Measurements from ENCODE around the gene NTN1. TPM values are rescaled to one million over a fixed set of nuclear protein-coding genes. Genes with fewer than 3 reads are reported as not detected.
A peak's percentile ranks its signal among the peaks of the same experiment; 100 is the strongest.

The NTN1 gene
- polyA plus RNA-seq, 1 donor from 2014 or later = 16.2 TPM

- Histone ChIP-seq H3F3A (ENCODE audit: insufficient read depth, low read length, poor library complexity, severe bottlenecking) (no peaks in the 10 kb centered on the region), H2AFZ (ENCODE audit: low read depth, low read length) (no peak overlapping the region), H3K27ac (ENCODE audit: low read length) (no peak overlapping the region), H3K9ac (ENCODE audit: low read length) (no peak overlapping the region), H3K9me2 (ENCODE audit: insufficient read depth, low read length) (no peaks in the 10 kb centered on the region), H3K36me3 (ENCODE audit: insufficient read depth, low read length) (no peaks in the 10 kb centered on the region), H3K4me3 (ENCODE audit: low read length) (no peak overlapping the region), H3K4me2 (ENCODE audit: low read length) (no peak overlapping the region), H3K9me3 (ENCODE audit: low read length) (no peaks in the 10 kb centered on the region), H3K27me3 (ENCODE audit: insufficient read depth, low read depth, low read length) (peaks cover 39% of the 10 kb centered on the region), H4K20me1 (ENCODE audit: insufficient read depth) (no peaks in the 10 kb centered on the region), H3K79me2 (replicated peaks; ENCODE audit: insufficient read depth, low read length) (no peaks in the 10 kb centered on the region)
- TF ChIP-seq EZH2 (IDR thresholded peaks at IDR 0.05; ENCODE audit: borderline replicate concordance, insufficient read depth, low read length, poor library complexity, severe bottlenecking) (no peak), RAD21 (conservative IDR thresholded peaks at IDR 0.05) (no peak), CTCF (IDR thresholded peaks at IDR 0.05; ENCODE audit: poor library complexity, severe bottlenecking) (no peak), REST (IDR thresholded peaks at IDR 0.05; ENCODE audit: borderline replicate concordance) (no peak), SMC3 (conservative IDR thresholded peaks at IDR 0.05; ENCODE audit: poor library complexity) (no peak), EP300 (conservative IDR thresholded peaks at IDR 0.05; ENCODE audit: poor library complexity, severe bottlenecking) (no peak), MXI1 (conservative IDR thresholded peaks at IDR 0.05; ENCODE audit: poor library complexity, severe bottlenecking) (no peak), TAF1 (IDR thresholded peaks at IDR 0.05; ENCODE audit: low read depth) (no peak), POLR2AphosphoS5 (IDR thresholded peaks at IDR 0.05) (no peak)
Measured at GRCh38 chr17:9006175-9006767, 15.0 kb upstream of the NTN1 start.

GRCh38 chr17:9007052-9007714, 14.1 kb upstream of the NTN1 start:
- H3K9ac ChIP-seq (ENCODE audit: low read length) = no peak overlapping the region

More at GRCh38 chr17:9007052-9007714, 14.1 kb upstream of the NTN1 start:
- no peak overlapping the region for H2AFZ ChIP-seq (ENCODE audit: low read depth, low read length)
- H3K27me3 ChIP-seq (ENCODE audit: insufficient read depth, low read depth, low read length) = peaks cover 34% of the 10 kb centered on the region
- H3K36me3 ChIP-seq (ENCODE audit: insufficient read depth, low read length) = no peaks in the 10 kb centered on the region
- no peaks in the 10 kb centered on the region for H3K9me2 ChIP-seq (ENCODE audit: insufficient read depth, low read length)
- no peaks in the 10 kb centered on the region for H3K79me2 ChIP-seq (replicated peaks; ENCODE audit: insufficient read depth, low read length)
- no peak overlapping the region for H3K4me3 ChIP-seq (ENCODE audit: low read length)
- no peaks in the 10 kb centered on the region for H3F3A ChIP-seq (ENCODE audit: insufficient read depth, low read length, poor library complexity, severe bottlenecking)
- no peaks in the 10 kb centered on the region for H4K20me1 ChIP-seq (ENCODE audit: insufficient read depth)
- TF ChIP-seq EZH2 (IDR thresholded peaks at IDR 0.05; ENCODE audit: borderline replicate concordance, insufficient read depth, low read length, poor library complexity, severe bottlenecking) = peak; percentile 30
- no peak for TF ChIP-seq RAD21 (conservative IDR thresholded peaks at IDR 0.05)
- no peaks in the 10 kb centered on the region for H3K9me3 ChIP-seq (ENCODE audit: low read length)
- no peak overlapping the region for H3K4me2 ChIP-seq (ENCODE audit: low read length)
- no peak overlapping the region for H3K27ac ChIP-seq (ENCODE audit: low read length)

Data from neural cell (in vitro differentiated cells).